Retinal pigment epithelial cell (primary cell): ENCODE measurements around the gene MGAT3.

Experiments used
- DNase-seq: peaks from one replicate; pipeline ENCODE4 v3.0.0-alpha.2; 2010; ENCODE audit warnings: low read depth
- H3K4me3 ChIP-seq: 2 replicates; pipeline ENCODE4 v1.5.1; 2011; ENCODE audit warnings: mild to moderate bottlenecking, low read length, control low read depth, moderate library complexity
- CTCF ChIP-seq: conservative IDR thresholded peaks from 2 replicates; pipeline ENCODE4 v1.5.1; 2011; ENCODE audit warnings: low read depth, low read length, control low read depth, inconsistent platforms

MGAT3 gene

GRCh38 chr22:39467390-39467895, 10.6 kb downstream of the MGAT3 start:
- H3K4me3 ChIP-seq = no peak overlapping the region
- no peak for DNase-seq
- TF ChIP-seq CTCF = no peak

- H3K4me3 ChIP-seq = no peak overlapping the region
- no peak for DNase-seq
- no peak for TF ChIP-seq CTCF
Observed at GRCh38 chr22:39468487-39469325, 11.9 kb downstream of the MGAT3 start.

GRCh38 chr22:39469326-39469680, 12.5 kb downstream of the MGAT3 start:
- no peak overlapping the region for H3K4me3 ChIP-seq
- DNase-seq = no peak
- TF ChIP-seq CTCF = no peak

- TF ChIP-seq CTCF = no peak
- DNase-seq = no peak
- no peak overlapping the region for H3K4me3 ChIP-seq
Observed at GRCh38 chr22:39469681-39470450, 13.1 kb downstream of the MGAT3 start.

GRCh38 chr22:39470451-39471291, 13.9 kb downstream of the MGAT3 start:
- no peak for TF ChIP-seq CTCF
- H3K4me3 ChIP-seq = no peak overlapping the region
- DNase-seq = no peak

GRCh38 chr22:39471381-39472141, 14.7 kb downstream of the MGAT3 start:
- no peak for DNase-seq
- no peak overlapping the region for H3K4me3 ChIP-seq
- TF ChIP-seq CTCF = no peak
